Mononuclear cell (primary cell): ENCODE data around the gene DENND2A. TPM values are rescaled to one million over a fixed set of nuclear protein-coding genes. Genes with fewer than 3 reads are reported as not detected.
"Not testable (repeated sequence)": the region's sequence is repeated elsewhere in the genome, so short reads cannot be mapped to it uniquely, and the experiment has no call there.

ENCODE experiments used
- H3K27me3 ChIP-seq: 2 replicates; pipeline ENCODE4 v1.6.0; 2011; ENCODE audit warnings: low read length, control low read depth; ENCODE audit not compliant: insufficient read depth
- H3K4me1 ChIP-seq: 2 replicates; pipeline ENCODE4 v1.5.1; 2011; ENCODE audit warnings: mild to moderate bottlenecking, low read length, control low read depth; ENCODE audit not compliant: insufficient read depth
- H3K4me3 ChIP-seq: 2 replicates; pipeline ENCODE4 v1.5.1; 2011; ENCODE audit warnings: mild to moderate bottlenecking, low read length, moderate library complexity
- H3K9me3 ChIP-seq: 2 replicates; pipeline ENCODE4 v1.5.1; 2011; ENCODE audit warnings: low read depth, mild to moderate bottlenecking, control low read depth, low read length
- total RNA-seq: library from RNA; depleted of rRNA; stranded (reverse); fragments of >200 nt; gene quantifications from one replicate; pipeline ENCODE4 v1.2.3, GENCODE V29; 2012

DENND2A gene
- total RNA-seq, 1 donor, result not detected

DNA sequence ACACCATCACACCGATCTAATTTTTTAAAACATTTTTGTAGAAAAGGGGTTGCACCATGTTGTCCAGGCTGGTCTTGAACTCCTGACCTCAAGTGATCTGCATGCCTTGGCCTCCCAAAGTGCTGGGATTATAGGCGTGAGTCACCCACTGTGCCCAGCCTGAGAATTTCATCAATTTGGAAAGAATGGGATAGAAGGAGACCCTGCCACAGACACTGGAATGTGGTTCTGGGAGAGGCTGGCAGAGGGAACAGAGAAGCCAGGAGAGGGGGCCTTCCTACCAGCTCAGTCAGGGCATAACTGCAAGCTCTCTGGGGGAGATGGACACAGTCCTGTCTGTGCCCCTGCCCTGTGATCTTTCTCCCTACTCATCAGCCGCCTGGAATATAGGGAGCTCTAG lies 119.2 kb downstream of the DENND2A start:
- no peak overlapping the region for H3K4me3 ChIP-seq
- peaks cover 14% of the 10 kb centered on the region for H3K4me1 ChIP-seq
- H3K27me3 ChIP-seq, result no peaks in the 10 kb centered on the region
- H3K9me3 ChIP-seq, result no peaks in the 10 kb centered on the region

DNA sequence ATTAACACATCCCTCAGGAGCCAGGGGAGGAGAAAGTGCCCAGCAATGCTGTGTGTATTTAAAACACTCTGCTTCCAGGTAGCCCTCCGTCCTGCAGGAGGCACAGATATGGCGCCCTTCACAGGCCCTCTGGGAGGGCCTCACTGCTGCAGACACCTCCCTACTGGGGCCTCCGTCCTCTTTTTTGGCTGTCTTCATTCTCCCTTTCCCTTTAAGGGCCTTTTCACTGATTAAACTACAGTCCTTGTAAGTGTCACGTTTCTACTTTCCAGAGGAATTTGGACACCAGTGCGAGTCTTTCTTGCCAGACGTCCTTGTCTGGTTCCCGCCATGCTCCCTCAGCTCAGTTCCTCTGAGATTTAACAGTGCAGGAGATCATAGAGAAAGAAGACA lies 121.6 kb downstream of the DENND2A start:
- Histone ChIP-seq H3K4me1 (peaks cover 3% of the 10 kb centered on the region), H3K27me3 (no peaks in the 10 kb centered on the region)

DNA sequence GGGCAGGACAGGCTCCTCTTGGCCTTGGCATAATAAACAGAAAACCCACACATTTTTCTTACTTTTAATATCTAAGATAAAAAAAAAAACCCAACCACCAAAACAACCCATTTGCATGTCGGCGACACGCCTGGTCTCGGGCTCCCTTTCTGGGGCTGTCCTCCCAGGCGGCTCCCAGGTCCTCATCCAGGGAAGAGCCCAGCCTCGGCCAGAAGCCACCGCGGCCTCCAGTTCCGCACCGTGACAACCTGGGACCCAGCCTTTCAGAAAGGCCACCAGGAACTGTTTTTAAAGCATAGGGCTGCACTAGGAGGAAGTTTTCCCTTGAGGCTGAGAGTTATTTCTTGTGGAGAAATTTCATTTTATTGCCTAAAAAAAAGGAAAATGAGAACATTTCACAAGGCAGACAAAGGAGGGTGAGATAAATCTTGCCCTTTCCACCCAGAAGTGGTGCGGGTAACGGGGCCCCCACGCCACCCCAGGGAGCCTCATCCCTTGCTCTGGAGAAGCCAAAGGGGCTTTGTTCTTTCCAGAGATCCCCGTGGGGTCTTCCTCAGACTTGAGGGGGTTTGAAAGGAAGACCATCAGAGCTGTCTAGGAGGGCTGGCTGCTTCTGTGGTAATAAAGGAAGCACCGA lies 122.1 kb downstream of the DENND2A start:
- Histone ChIP-seq H3K4me3 (no peak overlapping the region), H3K4me1 (peaks cover 3% of the 10 kb centered on the region), H3K9me3 (no peaks in the 10 kb centered on the region), H3K27me3 (no peaks in the 10 kb centered on the region)

More for the DNA sequence above, 121.6 kb downstream of the DENND2A start:
- Histone ChIP-seq H3K9me3 (no peaks in the 10 kb centered on the region), H3K4me3 (no peak overlapping the region)

DNA sequence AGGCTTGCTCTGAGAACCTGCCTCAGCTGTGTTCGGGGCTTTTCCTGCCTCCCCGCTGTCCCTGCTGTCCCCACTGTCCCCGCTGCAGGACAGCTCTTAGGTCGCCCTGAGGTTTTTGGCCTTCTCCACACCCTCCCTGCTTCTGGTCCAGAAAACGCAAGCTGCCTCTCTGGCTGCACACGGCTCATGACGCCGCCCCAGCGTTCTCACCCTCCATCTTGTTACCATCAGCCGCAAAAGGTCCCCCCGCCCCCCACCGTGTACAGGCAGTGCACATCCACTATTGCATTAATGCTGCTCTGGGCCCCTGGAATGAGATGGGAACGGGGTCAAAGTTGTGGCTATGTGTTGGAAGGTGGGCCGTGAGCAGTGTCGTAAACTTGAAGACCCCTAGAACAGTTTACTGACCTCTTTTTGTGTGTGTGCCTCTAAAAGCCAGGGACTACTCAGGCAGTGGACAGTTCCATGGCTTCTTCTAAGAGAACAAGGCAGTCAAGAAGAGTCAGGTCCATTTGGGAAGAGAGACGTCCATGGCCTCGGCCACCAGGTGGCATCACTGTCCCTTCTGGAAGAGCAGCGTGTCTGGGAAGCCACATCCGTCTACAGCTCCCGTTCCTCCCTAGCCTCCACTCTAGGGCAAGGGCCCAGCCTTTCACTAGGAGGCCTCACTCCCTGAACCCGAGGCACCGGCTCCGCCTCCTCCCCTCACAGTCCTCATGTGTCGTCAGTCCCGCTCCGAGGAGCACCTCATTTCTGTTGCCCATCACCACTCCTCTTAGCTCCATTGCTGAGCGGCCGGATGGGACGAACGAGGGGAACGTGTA lies 122.9 kb downstream of the DENND2A start:
- Histone ChIP-seq H3K9me3 (no peaks in the 10 kb centered on the region), H3K4me3 (no peak overlapping the region), H3K4me1 (peaks cover 3% of the 10 kb centered on the region), H3K27me3 (no peaks in the 10 kb centered on the region)

DNA sequence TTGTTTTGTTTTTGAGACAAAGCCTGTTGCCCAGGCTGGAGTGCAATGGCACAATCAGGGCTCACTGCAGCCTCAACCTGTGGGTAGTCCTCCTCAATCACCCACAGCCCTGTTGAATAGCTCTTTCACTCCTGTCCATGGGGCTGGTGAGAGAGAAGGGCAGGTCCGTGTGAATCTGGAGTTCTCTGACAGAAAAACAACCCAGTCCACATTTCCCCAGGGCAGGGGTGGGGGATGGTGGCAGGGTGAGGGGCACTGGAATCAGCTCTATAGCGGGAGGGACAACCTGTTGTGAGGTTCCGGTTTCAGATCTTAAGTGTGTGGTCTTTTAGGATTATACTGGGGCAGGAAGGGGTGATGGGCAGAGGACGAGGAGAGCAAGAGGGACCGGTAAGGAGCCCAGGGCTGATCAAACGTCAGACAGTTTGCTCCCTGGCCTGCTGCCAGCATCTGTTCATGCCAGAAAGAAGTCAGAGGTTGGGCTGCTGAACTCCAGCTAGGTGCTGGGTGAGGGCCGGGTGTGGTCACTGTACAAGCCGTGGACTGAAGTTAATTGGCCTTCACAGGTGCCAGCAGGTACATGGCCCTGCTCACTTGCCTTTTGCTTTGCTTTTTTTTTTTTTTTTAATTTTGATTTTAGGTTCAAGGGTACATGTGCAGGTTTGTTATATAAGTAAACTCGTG lies 128.2 kb downstream of the DENND2A start:
- no peaks in the 10 kb centered on the region for H3K9me3 ChIP-seq
- no peak overlapping the region for H3K4me3 ChIP-seq
- no peaks in the 10 kb centered on the region for H3K4me1 ChIP-seq
- H3K27me3 ChIP-seq, result no peaks in the 10 kb centered on the region

DNA sequence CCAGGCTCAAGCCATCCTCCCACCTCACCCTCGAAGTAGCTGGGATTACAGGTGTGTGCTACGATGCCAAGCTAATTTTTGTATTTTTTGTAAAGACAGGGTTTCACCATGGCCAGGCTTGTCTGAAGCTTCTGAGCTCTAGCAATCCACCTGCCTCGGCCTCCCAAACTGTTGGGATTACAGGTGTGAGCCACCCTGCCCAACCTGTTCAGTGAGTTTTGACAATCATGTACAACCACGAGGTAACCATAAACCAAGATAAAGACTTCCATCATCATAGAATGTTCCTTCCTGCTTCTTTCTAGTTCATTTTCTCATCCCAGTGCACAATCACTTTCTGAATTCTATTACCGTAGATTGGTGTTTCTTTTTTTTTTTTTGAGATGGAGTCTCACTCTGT lies 130.8 kb downstream of the DENND2A start:
- Histone ChIP-seq H3K4me1 (no peaks in the 10 kb centered on the region), H3K9me3 (no peaks in the 10 kb centered on the region), H3K27me3 (no peaks in the 10 kb centered on the region), H3K4me3 (no peak overlapping the region)

DNA sequence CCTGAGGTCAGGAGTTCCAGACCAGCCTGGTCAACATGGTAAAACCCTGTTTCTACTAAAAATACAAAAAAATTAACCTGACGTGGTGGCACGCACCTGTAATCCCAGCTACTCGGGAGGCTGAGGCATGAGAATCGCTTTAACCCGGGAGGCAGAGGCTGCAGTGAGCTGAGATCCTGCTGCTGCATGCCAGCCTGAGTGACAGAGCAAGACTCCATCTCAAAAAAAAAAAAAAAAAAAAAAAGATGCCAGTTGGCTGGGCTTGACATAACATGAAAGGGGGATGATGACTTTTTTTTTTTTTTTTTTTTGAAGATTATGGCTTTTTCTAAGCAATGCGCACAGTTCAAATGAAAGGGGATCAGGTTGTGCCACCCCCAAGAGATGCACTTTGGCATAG lies 133.1 kb downstream of the DENND2A start:
- H3K4me3 ChIP-seq, H3K27me3 ChIP-seq, H3K9me3 ChIP-seq, H3K4me1 ChIP-seq: not testable (repeated sequence)

DNA sequence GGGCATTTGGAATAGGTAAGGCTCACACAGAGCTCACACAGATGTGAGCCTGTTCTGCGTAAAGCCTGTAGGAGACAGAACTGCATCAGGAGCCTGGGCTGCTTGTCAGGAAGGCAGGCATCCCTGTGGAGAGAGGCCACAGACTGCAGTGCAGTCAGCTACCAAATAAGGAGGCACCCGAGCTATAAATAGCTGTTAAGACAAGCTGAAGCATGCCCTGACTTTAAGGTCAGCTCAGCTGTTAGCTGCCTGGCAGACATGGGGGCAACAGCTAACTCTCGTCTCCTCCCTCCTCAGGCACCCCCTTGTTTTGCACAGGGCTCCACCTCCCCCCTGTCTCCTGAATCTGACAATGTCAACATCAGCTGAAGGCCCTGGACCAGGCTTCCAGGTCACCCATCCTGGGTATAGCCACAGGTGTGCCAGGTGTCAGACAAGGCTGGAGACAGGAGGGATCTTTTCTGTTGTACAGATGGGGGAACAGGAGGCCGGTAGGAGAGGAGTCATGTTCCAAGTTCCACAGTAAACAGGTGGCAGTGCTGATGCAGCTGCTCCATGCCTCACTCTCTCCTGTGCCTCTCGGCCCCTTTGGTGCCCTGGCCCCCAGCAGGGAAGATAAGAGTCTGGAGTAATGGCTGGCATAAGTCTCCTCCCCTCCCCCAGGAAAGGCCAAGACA lies 133.7 kb downstream of the DENND2A start:
- H3K4me3 ChIP-seq, result no peak overlapping the region
- no peaks in the 10 kb centered on the region for H3K9me3 ChIP-seq
- no peaks in the 10 kb centered on the region for H3K4me1 ChIP-seq

DNA sequence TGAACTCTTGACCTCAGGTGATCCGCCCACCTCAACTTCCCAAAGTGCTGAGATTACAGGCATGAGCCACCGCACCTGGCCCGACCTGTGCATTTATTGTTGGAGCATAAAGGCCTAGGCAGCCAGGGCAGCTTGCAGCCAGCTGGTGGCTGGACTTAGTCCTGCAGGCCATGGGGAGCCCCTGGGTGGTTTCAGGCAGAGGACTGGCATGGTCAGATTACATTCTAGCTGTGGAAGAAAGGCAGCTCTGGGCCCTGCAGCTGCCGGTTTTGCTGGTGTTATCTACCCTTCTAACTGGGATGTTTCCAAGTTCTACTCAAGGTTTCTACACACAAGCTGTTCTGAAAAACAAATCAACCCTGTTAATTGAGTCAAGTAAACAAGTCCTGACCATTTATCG lies 138.6 kb downstream of the DENND2A start:
- Histone ChIP-seq H3K4me3 (no peak overlapping the region), H3K9me3 (no peaks in the 10 kb centered on the region), H3K4me1 (no peaks in the 10 kb centered on the region), H3K27me3 (no peaks in the 10 kb centered on the region)

More for the DNA sequence above, 133.7 kb downstream of the DENND2A start:
- H3K27me3 ChIP-seq, result no peaks in the 10 kb centered on the region

DNA sequence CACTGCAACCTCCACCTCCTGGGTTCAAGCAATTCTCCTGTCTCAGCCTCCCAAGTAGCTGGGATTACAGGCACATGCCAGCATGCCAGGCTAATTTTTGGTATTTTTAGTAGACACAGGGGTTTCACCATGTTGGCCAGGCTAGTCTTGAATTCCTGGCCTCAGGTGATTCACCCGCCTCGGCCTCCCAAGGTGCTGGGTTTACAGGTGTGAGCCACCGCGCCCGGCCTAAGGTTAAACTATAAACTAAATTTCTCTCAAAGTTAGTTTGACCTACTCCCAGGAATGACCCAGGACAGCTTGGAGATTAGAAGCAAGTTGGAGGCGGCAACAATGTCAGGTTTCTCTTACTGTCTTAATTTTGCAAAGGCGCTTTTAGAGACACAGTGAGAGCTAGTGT lies 142.8 kb downstream of the DENND2A start:
- H3K27me3 ChIP-seq, H3K4me3 ChIP-seq, H3K4me1 ChIP-seq, H3K9me3 ChIP-seq: not testable (repeated sequence)

DNA sequence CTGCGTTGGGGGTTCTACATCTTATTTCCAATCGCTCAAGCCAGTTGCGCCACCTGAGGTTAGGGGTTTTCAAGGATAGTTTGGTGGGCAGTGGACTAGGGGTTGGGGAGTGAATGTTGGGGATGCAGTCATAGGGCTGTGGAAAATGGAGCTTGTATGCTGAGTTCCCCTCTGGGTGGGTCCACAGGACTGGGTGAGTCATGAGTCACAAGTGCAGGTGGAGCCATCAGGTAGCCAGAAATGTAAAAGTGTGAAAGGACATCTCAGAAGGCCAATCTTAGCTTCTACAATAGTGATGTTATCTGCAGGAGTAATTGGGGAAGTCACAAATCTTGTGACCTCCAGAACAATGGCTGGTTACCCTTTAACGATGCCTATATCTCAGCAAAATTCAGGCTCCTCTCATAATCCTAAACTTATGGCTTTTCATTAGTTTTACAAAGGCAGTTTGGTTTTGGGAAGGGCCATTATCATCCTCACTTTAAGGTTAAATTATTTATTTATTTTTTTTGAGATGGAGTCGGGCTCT lies 143.3 kb downstream of the DENND2A start:
- H3K27me3 ChIP-seq, result no peaks in the 10 kb centered on the region
- no peaks in the 10 kb centered on the region for H3K9me3 ChIP-seq
- no peaks in the 10 kb centered on the region for H3K4me1 ChIP-seq
- no peak overlapping the region for H3K4me3 ChIP-seq

DNA sequence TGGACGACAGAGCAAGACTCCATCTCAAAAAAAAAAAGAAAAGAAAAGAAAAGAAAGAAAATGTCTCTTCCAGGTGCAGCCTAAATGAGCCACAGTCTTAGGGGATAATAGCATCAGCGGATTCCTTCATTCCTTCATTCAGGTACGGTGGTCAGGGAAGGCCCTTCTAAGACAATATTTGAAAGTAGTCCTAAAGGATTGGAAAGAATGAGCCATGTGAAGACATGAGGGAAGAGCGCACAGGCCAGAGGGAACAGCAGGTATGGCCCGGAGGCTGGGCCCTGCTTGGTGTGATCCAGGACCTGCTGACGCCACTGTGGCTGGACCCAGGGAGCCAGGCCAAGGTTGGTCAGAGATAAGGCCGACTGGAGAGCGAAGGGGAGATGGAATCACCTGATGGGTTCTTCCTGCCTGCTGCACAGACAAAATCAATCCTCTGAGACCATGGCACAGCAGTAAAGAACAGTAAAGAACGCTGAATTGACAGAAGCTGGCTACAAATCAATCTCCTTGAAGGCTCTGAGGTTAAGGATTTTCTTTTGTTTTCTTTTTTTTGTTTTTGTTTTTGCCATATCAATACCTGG lies 145.0 kb downstream of the DENND2A start:
- H3K4me3 ChIP-seq, result no peak overlapping the region
- H3K9me3 ChIP-seq, result no peaks in the 10 kb centered on the region
- no peaks in the 10 kb centered on the region for H3K4me1 ChIP-seq
- H3K27me3 ChIP-seq, result no peaks in the 10 kb centered on the region

DNA sequence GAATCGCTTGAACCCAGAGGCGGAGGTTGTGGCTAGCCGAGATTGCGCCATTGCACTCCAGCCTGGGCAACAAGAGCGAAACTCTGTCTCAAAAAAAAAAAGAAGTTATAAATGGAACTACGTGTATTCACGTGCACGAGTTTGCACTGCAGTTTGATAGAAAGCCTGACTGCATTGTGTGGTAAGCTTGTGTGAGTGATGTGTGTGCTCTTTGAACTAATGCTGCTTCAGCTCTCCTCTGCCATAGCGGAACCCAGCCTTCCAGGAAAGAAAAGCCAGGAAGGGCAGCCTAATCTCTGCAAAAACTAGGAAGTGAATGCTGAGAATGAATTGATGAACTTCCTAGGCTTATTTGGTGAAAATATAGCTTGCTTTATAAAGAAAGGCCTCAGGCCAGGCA lies 145.7 kb downstream of the DENND2A start:
- H3K4me3 ChIP-seq, result no peak overlapping the region
- H3K4me1 ChIP-seq, result no peaks in the 10 kb centered on the region
- H3K27me3 ChIP-seq, result no peaks in the 10 kb centered on the region
- H3K9me3 ChIP-seq, result no peaks in the 10 kb centered on the region

DNA sequence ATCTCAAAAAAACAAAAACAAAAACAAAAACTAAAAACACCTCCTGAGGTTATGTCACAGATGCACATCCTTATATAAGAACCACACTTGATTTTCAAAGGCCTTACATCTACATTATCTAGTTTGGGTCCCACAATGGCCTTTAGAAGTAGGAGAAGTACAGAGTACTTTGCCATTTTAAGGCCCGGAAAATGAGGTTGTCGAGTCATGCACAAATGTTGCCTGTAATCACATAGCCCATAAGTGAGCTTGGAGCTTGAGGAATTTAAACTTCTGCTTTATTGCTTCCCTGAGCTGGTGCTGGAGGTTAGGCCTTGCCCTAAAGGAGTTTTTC lies 151.6 kb downstream of the DENND2A start:
- H3K4me1 ChIP-seq, result peaks cover 21% of the 10 kb centered on the region
- H3K4me3 ChIP-seq, result no peak overlapping the region
- H3K9me3 ChIP-seq, result no peaks in the 10 kb centered on the region
- H3K27me3 ChIP-seq, result no peaks in the 10 kb centered on the region
